GM23338 (cell line): Measurements from ENCODE around the gene TMEM92. TPM values are rescaled to one million over a fixed set of nuclear protein-coding genes. Genes with fewer than 3 reads are reported as not detected.

Source experiments
- ATAC-seq: fragments of 200-7000 bp; cut with Tn5 transposase; 3 replicates; pipeline ENCODE4 v1.9.1; 2020
- DNase-seq: peaks from one replicate; pipeline ENCODE4 v3.0.0-alpha.2; 2015; ENCODE audit warnings: low spot score
- H2AFZ ChIP-seq: fragments of 200-600 bp; sonication (generic); 2 replicates; pipeline ENCODE4 v1.8.0; 2016; ENCODE audit warnings: antibody characterized with exemption, mild to moderate bottlenecking, moderate library complexity
- H3F3A ChIP-seq: fragments of 200-600 bp; sonication (generic); replicated peaks from 2 replicates; pipeline ENCODE4 v1.8.0; 2017; ENCODE audit warnings: antibody characterized with exemption, mixed run types, low read depth
- H3K27ac ChIP-seq: fragments of 200-600 bp; sonication (generic); 2 replicates; pipeline ENCODE4 v1.6.1; 2016; ENCODE audit warnings: low read depth
- H3K27me3 ChIP-seq: fragments of 200-600 bp; sonication (generic); 2 replicates; pipeline ENCODE4 v1.8.0; 2016; ENCODE audit warnings: mild to moderate bottlenecking, mixed run types, moderate library complexity; ENCODE audit not compliant: insufficient read depth
- H3K36me3 ChIP-seq: fragments of 200-600 bp; sonication (generic); 2 replicates; pipeline ENCODE4 v1.8.0; 2016; ENCODE audit warnings: mild to moderate bottlenecking; ENCODE audit not compliant: insufficient read depth
- H3K4me1 ChIP-seq: fragments of 200-600 bp; sonication (generic); 2 replicates; pipeline ENCODE4 v1.8.0; 2016; ENCODE audit warnings: mild to moderate bottlenecking, moderate library complexity; ENCODE audit not compliant: insufficient read depth
- H3K4me2 ChIP-seq: fragments of 200-600 bp; sonication (generic); 2 replicates; pipeline ENCODE4 v1.7.1; 2017; ENCODE audit warnings: mixed run types
- H3K4me3 ChIP-seq: fragments of 200-600 bp; sonication (generic); 2 replicates; pipeline ENCODE4 v1.6.1; 2016; ENCODE audit warnings: mixed run types
- H3K79me2 ChIP-seq: fragments of 200-600 bp; sonication (generic); replicated peaks from 2 replicates; pipeline ENCODE4 v1.8.0; 2017; ENCODE audit warnings: mild to moderate bottlenecking; ENCODE audit not compliant: insufficient read depth
- H3K9me2 ChIP-seq: fragments of 200-600 bp; sonication (generic); 2 replicates; pipeline ENCODE4 v1.8.0; 2017; ENCODE audit not compliant: insufficient read depth
- H4K20me1 ChIP-seq: fragments of 200-600 bp; sonication (generic); replicated peaks from 2 replicates; pipeline ENCODE4 v1.8.0; 2017; ENCODE audit warnings: mild to moderate bottlenecking; ENCODE audit not compliant: insufficient read depth
- H3K27ac Mint-ChIP-seq: 2 replicates; pipeline ENCODE4 v1.8.0; 2020; ENCODE audit warnings: inconsistent platforms, mild to moderate bottlenecking, moderate library complexity, mixed read lengths
- H3K27me3 Mint-ChIP-seq: 3 replicates; pipeline ENCODE4 v1.8.0; 2022; ENCODE audit warnings: low read depth, mild to moderate bottlenecking, moderate library complexity, mixed read lengths, inconsistent platforms; ENCODE audit not compliant: insufficient read depth, poor library complexity
- H3K36me3 Mint-ChIP-seq: 3 replicates; pipeline ENCODE4 v1.8.0; 2021; ENCODE audit warnings: low read depth, mild to moderate bottlenecking, inconsistent platforms, moderate library complexity, mixed read lengths
- H3K4me1 Mint-ChIP-seq: 3 replicates; pipeline ENCODE4 v1.8.0; 2020; ENCODE audit warnings: mild to moderate bottlenecking, inconsistent platforms, mixed read lengths
- H3K4me3 Mint-ChIP-seq: 3 replicates; pipeline ENCODE4 v1.8.0; 2021; ENCODE audit warnings: moderate library complexity, mild to moderate bottlenecking, inconsistent platforms, mixed read lengths
- H3K9me3 Mint-ChIP-seq: 3 replicates; pipeline ENCODE4 v1.8.0; 2020; ENCODE audit warnings: moderate library complexity, mild to moderate bottlenecking, inconsistent platforms, mixed read lengths
- ETS1 ChIP-seq: IDR thresholded peaks from 2 replicates; pipeline ENCODE4 v1.6.1; 2016; ENCODE audit warnings: antibody characterized with exemption
- EZH2 ChIP-seq: fragments of 200-600 bp; sonication (generic); IDR thresholded peaks from one replicate; pipeline ENCODE4 v1.8.0; 2017; ENCODE audit warnings: antibody characterized with exemption, mild to moderate bottlenecking, low read depth; ENCODE audit not compliant: unreplicated experiment
- EZH2phosphoT487 ChIP-seq: fragments of 200-600 bp; sonication (generic); IDR thresholded peaks from one replicate; pipeline ENCODE4 v1.8.1; 2018; ENCODE audit warnings: antibody characterized with exemption; ENCODE audit not compliant: unreplicated experiment
- NANOG ChIP-seq: IDR thresholded peaks from 2 replicates; pipeline ENCODE4 v1.6.1; 2016; ENCODE audit warnings: antibody characterized with exemption, borderline replicate concordance
- POLR2AphosphoS5 ChIP-seq: IDR thresholded peaks from 2 replicates; pipeline ENCODE4 v1.6.1; 2016; ENCODE audit warnings: antibody characterized with exemption, low read depth
- STAT1 ChIP-seq: IDR thresholded peaks from one replicate; pipeline ENCODE4 v1.6.1; 2016; ENCODE audit warnings: antibody characterized with exemption; ENCODE audit not compliant: unreplicated experiment
- ZNF114 ChIP-seq: fragments of 250-450 bp; sonication (Bioruptor Pico); IDR thresholded peaks from 2 replicates; pipeline ENCODE4 v1.5.0; 2020; ENCODE audit warnings: mild to moderate bottlenecking, moderate library complexity
- ZNF331 ChIP-seq: fragments of 250-450 bp; sonication (Bioruptor Pico); IDR thresholded peaks from 2 replicates; pipeline ENCODE4 v1.5.0; 2020; ENCODE audit warnings: low read depth, mild to moderate bottlenecking, moderate library complexity
- ZNF462 ChIP-seq: fragments of 250-450 bp; sonication (Bioruptor Pico); IDR thresholded peaks from 2 replicates; pipeline ENCODE4 v1.5.0; 2020; ENCODE audit warnings: mild to moderate bottlenecking, moderate library complexity
- polyA plus RNA-seq: library from polyadenylated mRNA; unstranded; fragments of >200 nt; fragmentation: Nextera tagmentation; extraction: Ambion mirVana; gene quantifications from 2 replicates; pipeline ENCODE4 v1.2.1, GENCODE V29; 2016
- total RNA-seq: library from RNA; depleted of rRNA; stranded (reverse); fragments of >200 nt; shearing (Covaris generic); gene quantifications from 2 replicates; pipeline ENCODE4 v1.2.3, GENCODE V29; 2014
- TF ChIP-seq, protein P1 (sequence below): IDR thresholded peaks from one replicate; pipeline ENCODE4 v1.6.1; 2018; ENCODE audit warnings: antibody characterized with exemption; ENCODE audit not compliant: unreplicated experiment

Gene TMEM92
- total and polyA plus RNA-seq, 2 experiments from 2014 or later: 9.7 to 18.4 TPM

DNA sequence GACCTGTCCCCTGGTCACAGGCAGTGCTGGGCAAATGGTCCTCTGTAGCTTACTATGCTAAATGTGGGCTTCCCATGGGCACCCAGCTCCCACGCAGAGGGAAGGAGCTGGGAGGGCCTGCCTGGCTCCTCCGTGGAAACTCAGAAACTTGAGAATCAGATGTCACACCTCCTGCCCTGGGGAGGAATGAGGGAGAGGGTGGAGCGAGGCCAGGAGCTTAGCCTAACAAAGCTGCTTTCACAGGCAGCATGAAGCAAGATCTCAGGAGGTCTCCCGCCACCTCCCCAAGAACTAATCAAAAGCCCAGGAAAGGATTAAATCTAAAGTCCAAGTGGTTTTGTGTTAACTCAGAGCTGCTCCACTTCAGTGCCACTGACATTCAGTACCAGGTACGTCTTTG lies 38.0 kb downstream of the TMEM92 start:
- Histone ChIP-seq H4K20me1 (no peaks in the 10 kb centered on the region), H3K27ac (no peak overlapping the region), H3K4me1 (0 out of 2 replicates have a peak, but pooled peaks cover 8% of the 10 kb centered on the region), H3K36me3 (no peaks in the 10 kb centered on the region), H3K4me3 (no peak overlapping the region), H3K4me2 (no peak overlapping the region), H3K79me2 (no peaks in the 10 kb centered on the region), H3F3A (no peaks in the 10 kb centered on the region), H3K9me2 (0 out of 2 replicates have a peak, but pooled peaks cover 3% of the 10 kb centered on the region), H3K27me3 (no peaks in the 10 kb centered on the region), H2AFZ (no peak overlapping the region)
- H3K27me3 Mint-ChIP-seq: peaks cover 12% of the 10 kb centered on the region
- no peak overlapping the region for H3K27ac Mint-ChIP-seq
- TF ChIP-seq, protein P1, sequence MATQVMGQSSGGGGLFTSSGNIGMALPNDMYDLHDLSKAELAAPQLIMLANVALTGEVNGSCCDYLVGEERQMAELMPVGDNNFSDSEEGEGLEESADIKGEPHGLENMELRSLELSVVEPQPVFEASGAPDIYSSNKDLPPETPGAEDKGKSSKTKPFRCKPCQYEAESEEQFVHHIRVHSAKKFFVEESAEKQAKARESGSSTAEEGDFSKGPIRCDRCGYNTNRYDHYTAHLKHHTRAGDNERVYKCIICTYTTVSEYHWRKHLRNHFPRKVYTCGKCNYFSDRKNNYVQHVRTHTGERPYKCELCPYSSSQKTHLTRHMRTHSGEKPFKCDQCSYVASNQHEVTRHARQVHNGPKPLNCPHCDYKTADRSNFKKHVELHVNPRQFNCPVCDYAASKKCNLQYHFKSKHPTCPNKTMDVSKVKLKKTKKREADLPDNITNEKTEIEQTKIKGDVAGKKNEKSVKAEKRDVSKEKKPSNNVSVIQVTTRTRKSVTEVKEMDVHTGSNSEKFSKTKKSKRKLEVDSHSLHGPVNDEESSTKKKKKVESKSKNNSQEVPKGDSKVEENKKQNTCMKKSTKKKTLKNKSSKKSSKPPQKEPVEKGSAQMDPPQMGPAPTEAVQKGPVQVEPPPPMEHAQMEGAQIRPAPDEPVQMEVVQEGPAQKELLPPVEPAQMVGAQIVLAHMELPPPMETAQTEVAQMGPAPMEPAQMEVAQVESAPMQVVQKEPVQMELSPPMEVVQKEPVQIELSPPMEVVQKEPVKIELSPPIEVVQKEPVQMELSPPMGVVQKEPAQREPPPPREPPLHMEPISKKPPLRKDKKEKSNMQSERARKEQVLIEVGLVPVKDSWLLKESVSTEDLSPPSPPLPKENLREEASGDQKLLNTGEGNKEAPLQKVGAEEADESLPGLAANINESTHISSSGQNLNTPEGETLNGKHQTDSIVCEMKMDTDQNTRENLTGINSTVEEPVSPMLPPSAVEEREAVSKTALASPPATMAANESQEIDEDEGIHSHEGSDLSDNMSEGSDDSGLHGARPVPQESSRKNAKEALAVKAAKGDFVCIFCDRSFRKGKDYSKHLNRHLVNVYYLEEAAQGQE: no peak
- TF ChIP-seq ZNF114 (CRISPR knock-in tag) (no peak), ZNF331 (CRISPR knock-in tag) (no peak)
- DNase-seq (no peak), ATAC-seq (peak; percentile 42)
- H3K9me3 Mint-ChIP-seq: peaks cover 6% of the 10 kb centered on the region; the same call in 2 of the 3 replicates
- 0 out of 3 replicates have a peak, but pooled peaks cover 3% of the 10 kb centered on the region for H3K36me3 Mint-ChIP-seq
- no peak overlapping the region for H3K4me3 Mint-ChIP-seq
- H3K4me1 Mint-ChIP-seq: peaks cover 15% of the 10 kb centered on the region

GRCh38 chr17:50314456-50315011 lies 40.3 kb downstream of the TMEM92 start:
- Mint-ChIP-seq H3K4me3 (no peak overlapping the region), H3K27ac (no peak overlapping the region), H3K27me3 (peaks cover 9% of the 10 kb centered on the region), H3K4me1 (peaks cover 15% of the 10 kb centered on the region), H3K36me3 (0 out of 3 replicates have a peak, but pooled peaks cover 3% of the 10 kb centered on the region), H3K9me3 (peaks cover 3% of the 10 kb centered on the region; the same call in 1 of the 3 replicates)
- H3F3A ChIP-seq: no peaks in the 10 kb centered on the region; the same call in 1 of the 2 replicates
- DNase-seq: no peak
- no peaks in the 10 kb centered on the region for H3K27me3 ChIP-seq
- ATAC-seq: no peak
- no peaks in the 10 kb centered on the region for H3K36me3 ChIP-seq
- no peaks in the 10 kb centered on the region for H3K79me2 ChIP-seq
- no peak overlapping the region for H3K27ac ChIP-seq
- 0 out of 2 replicates have a peak, but pooled peaks cover 4% of the 10 kb centered on the region for H3K9me2 ChIP-seq
- no peak overlapping the region for H3K4me3 ChIP-seq
- H3K4me2 ChIP-seq: no peak overlapping the region
- no peak overlapping the region for H2AFZ ChIP-seq
- H4K20me1 ChIP-seq: no peaks in the 10 kb centered on the region
- peaks cover 20% of the 10 kb centered on the region for H3K4me1 ChIP-seq
- no peak for TF ChIP-seq ZNF331 (CRISPR knock-in tag)
- no peak for TF ChIP-seq ETS1
- no peak for TF ChIP-seq STAT1
- TF ChIP-seq EZH2phosphoT487: no peak
- TF ChIP-seq ZNF462 (CRISPR knock-in tag): no peak
- no peak for TF ChIP-seq NANOG
- no peak for TF ChIP-seq POLR2AphosphoS5
- no peak for TF ChIP-seq EZH2
